PFSK-1 (cell line): ENCODE measurements around the gene KCNQ1.

ENCODE experiments used
- FOXP2 ChIP-seq: optimal IDR thresholded peaks from 2 replicates; pipeline ENCODE3; 2011; ENCODE audit warnings: borderline replicate concordance, control low read depth, inconsistent platforms; ENCODE audit not compliant: insufficient read depth; ENCODE audit errors: extremely low read length, extremely low read depth
- POLR2AphosphoS5 ChIP-seq: IDR thresholded peaks from 2 replicates; pipeline ENCODE4 v1.6.1; 2012; ENCODE audit warnings: low read depth, mild to moderate bottlenecking, control low read depth, low read length, moderate library complexity
- REST ChIP-seq, 2 experiments: IDR thresholded peaks; 2 replicates each; pipeline versions ENCODE4 v1.6.1 to v1.8.0; 2011 to 2012; ENCODE audit warnings: low read depth in 2 of 2, low read length in 2 of 2, control low read depth in 1 of 2, inconsistent platforms in 1 of 2, mild to moderate bottlenecking in 1 of 2, moderate library complexity in 1 of 2; ENCODE audit not compliant: insufficient read depth in 1 of 2
- SIN3A ChIP-seq: IDR thresholded peaks from 2 replicates; pipeline ENCODE4 v1.6.1; 2012; ENCODE audit warnings: mild to moderate bottlenecking, low read length, moderate library complexity, borderline replicate concordance; ENCODE audit not compliant: insufficient read depth
- TAF1 ChIP-seq: IDR thresholded peaks from 2 replicates; pipeline ENCODE4 v1.6.1; 2012; ENCODE audit warnings: low read length, control low read depth, borderline replicate concordance; ENCODE audit not compliant: insufficient read depth

- no peak for TF ChIP-seq REST (IDR thresholded peaks at IDR 0.05; ENCODE audit: insufficient read depth in 1 of 2, low read depth in 2 of 2, low read length in 2 of 2)
- TF ChIP-seq POLR2AphosphoS5, result no peak
- no peak for TF ChIP-seq FOXP2
- TF ChIP-seq TAF1, result no peak
- no peak for TF ChIP-seq SIN3A
These were observed 363.0 kb downstream of the KCNQ1 start for GRCh38 chr11:2807801-2808241.
